ENCODE measurements around the gene TLR9. TPM values are rescaled to one million over a fixed set of nuclear protein-coding genes. Genes with fewer than 3 reads are reported as not detected.
A peak's percentile ranks its signal among the peaks of the same experiment; 100 is the strongest.

TLR9 gene
- total and polyA plus RNA-seq, 8 donors, result 0.21 to 1.5 (median 0.41) TPM; not detected in 1

GRCh38 chr3:52218454-52218853, 7.0 kb downstream of the TLR9 start:
- Histone ChIP-seq H3K4me3 (no peak overlapping the region), H3K27ac (peak overlapping the region; percentile 46 to 77), H3K27me3 (no peaks in the 10 kb centered on the region), H3K4me1 (peaks cover 20 to 66% of the 10 kb centered on the region in 2 donors), H3K36me3 (peaks cover 5 to 49% of the 10 kb centered on the region in 2 donors), H3K9me3 (no peaks in the 10 kb centered on the region)
- intact Hi-C loops (cut with DNase I), result no loop called here
- DNase-seq (no peak), ATAC-seq (no peak)
- no peak for TF ChIP-seq CTCF (IDR thresholded peaks at IDR 0.05)

GRCh38 chr3:52218026-52218425, 7.4 kb downstream of the TLR9 start:
- peak overlapping the region; percentile 46 to 77 for H3K27ac ChIP-seq
- peaks cover 5 to 49% of the 10 kb centered on the region in 2 donors for H3K36me3 ChIP-seq
- intact Hi-C loops (cut with DNase I), result no loop called here
- ATAC-seq (no peak), DNase-seq (no peak)
- TF ChIP-seq CTCF (IDR thresholded peaks at IDR 0.05), result no peak
- peaks cover 20 to 66% of the 10 kb centered on the region in 2 donors for H3K4me1 ChIP-seq
- no peaks in the 10 kb centered on the region for H3K9me3 ChIP-seq
- no peak overlapping the region for H3K4me3 ChIP-seq
- no peaks in the 10 kb centered on the region for H3K27me3 ChIP-seq

- Histone ChIP-seq H3K36me3 (peaks cover 8 to 50% of the 10 kb centered on the region in 2 donors), H3K27ac (peak overlapping the region; percentile 46 to 77), H3K27me3 (no peaks in the 10 kb centered on the region), H3K4me3 (no peak overlapping the region), H3K9me3 (no peaks in the 10 kb centered on the region), H3K4me1 (peaks cover 20 to 64% of the 10 kb centered on the region in 2 donors)
- ATAC-seq (no peak), DNase-seq (no peak)
- intact Hi-C loops (cut with DNase I), result no loop called here
- TF ChIP-seq CTCF (IDR thresholded peaks at IDR 0.05), result no peak
Observed at GRCh38 chr3:52217409-52217805, 8.0 kb downstream of the TLR9 start.

- Histone ChIP-seq H3K36me3 (peaks cover 8 to 54% of the 10 kb centered on the region in 2 donors), H3K4me1 (peaks cover 20 to 60% of the 10 kb centered on the region in 2 donors), H3K27ac (peak overlapping the region; percentile 46 to 77), H3K27me3 (no peaks in the 10 kb centered on the region), H3K9me3 (no peaks in the 10 kb centered on the region), H3K4me3 (no peak overlapping the region)
- intact Hi-C loops (cut with DNase I), result no loop called here
- ATAC-seq (peak; percentile 84), DNase-seq (peak in 3 of 4 donors; percentile 60 to 86 (median 75))
- no peak for TF ChIP-seq CTCF (IDR thresholded peaks at IDR 0.05)
Observed at GRCh38 chr3:52216585-52217408, 8.6 kb downstream of the TLR9 start.

- Histone ChIP-seq H3K36me3 (peaks cover 8 to 61% of the 10 kb centered on the region in 2 donors), H3K27me3 (no peaks in the 10 kb centered on the region), H3K4me3 (no peak overlapping the region), H3K9me3 (no peaks in the 10 kb centered on the region), H3K27ac (peak overlapping the region in 1 of 2 donors; percentile 77), H3K4me1 (peaks cover 20 to 64% of the 10 kb centered on the region in 2 donors)
- no peak for TF ChIP-seq CTCF (IDR thresholded peaks at IDR 0.05)
- ATAC-seq (no peak), DNase-seq (peak in 1 of 4 donors; percentile 22)
- intact Hi-C loops (cut with DNase I), result no loop called here
Observed at GRCh38 chr3:52215351-52215750, 10.1 kb downstream of the TLR9 start.
